ENCODE results near the gene CCDC124. TPM values are rescaled to one million over a fixed set of nuclear protein-coding genes. Genes with fewer than 3 reads are reported as not detected.

Gene CCDC124
- 28.7 and 30.5 TPM in 2 replicates for total RNA-seq

GRCh38 chr19:17932485-17933338 lies at the start of gene CCDC124:
TSS of gene CCDC124 (plus strand) at chr19:17933015. CDS start at chr19:17936421, 3,406 bp downstream.

GRCh38 chr19:17966550-17967256 lies 33.9 kb downstream of the CCDC124 start, which contains the start of gene KCNN1:
TSS of gene KCNN1 (plus strand) at chr19:17967107. CDS start at chr19:17973889, 6,782 bp downstream.

Small RNA genes lying within 50 kb of the gene (small RNA-seq; reads per million reads assigned to genes)
- gene RNA5SP468, result not detected

Other genes starting within 250 kb of the CCDC124 start
- under 0.01 and 0.39 TPM in 2 replicates for gene UNC13A, start 244.7 kb upstream of the CCDC124 start, total RNA-seq
- 25.4 and 29.7 TPM in 2 replicates for gene MAP1S, start 213.5 kb upstream of the CCDC124 start, total RNA-seq
- gene FCHO1, start 181.5 kb upstream of the CCDC124 start, total RNA-seq, result 0.73 and 1.2 TPM in 2 replicates
- gene B3GNT3, start 137.9 kb upstream of the CCDC124 start, total RNA-seq, result not detected in 2 replicates
- gene INSL3, start 111.5 kb upstream of the CCDC124 start, total RNA-seq, result not detected in 2 replicates
- 0.78 and 2.2 TPM in 2 replicates for gene JAK3, start 85.0 kb upstream of the CCDC124 start, total RNA-seq
- gene RPL18A, start 73.1 kb upstream of the CCDC124 start, total RNA-seq, result 931 and 1,160 TPM in 2 replicates
- not detected in 2 replicates for gene SLC5A5, start 61.1 kb upstream of the CCDC124 start, total RNA-seq
- not detected in 2 replicates for gene KCNN1, start 34.1 kb downstream of the CCDC124 start, total RNA-seq
- 7.3 and 13.1 TPM in 2 replicates for gene ARRDC2, start 75.2 kb downstream of the CCDC124 start, total RNA-seq
- under 0.01 TPM in 1 of 2 replicates, not detected in the other for gene IL12RB1, start 153.9 kb downstream of the CCDC124 start, total RNA-seq
- 1.8 and 2.5 TPM in 2 replicates for gene MAST3, start 164.8 kb downstream of the CCDC124 start, total RNA-seq
- 20.2 and 25.0 TPM in 2 replicates for gene PIK3R2, start 220.1 kb downstream of the CCDC124 start, total RNA-seq
- 29.1 and 30.9 TPM in 2 replicates for gene IFI30, start 240.8 kb downstream of the CCDC124 start, total RNA-seq